Activated T-cell treated with anti-CD3 and anti-CD28 coated beads, Interleukin-2, amount 50 U/mL, for 72 hours (primary cell): Measurements from ENCODE around the gene CTSW. TPM values are rescaled to one million over a fixed set of nuclear protein-coding genes. Genes with fewer than 3 reads are reported as not detected.
"Not testable (repeated sequence)": the region's sequence is repeated elsewhere in the genome, so short reads cannot be mapped to it uniquely, and the experiment has no call there.

Source experiments
- ATAC-seq, 2 donors: fragments of 150-1000 bp; cut with Tn5 transposase; replicated peaks in 1 of 2; 2 replicates each; pipeline ENCODE4 v1.10.0; 2021; ENCODE audit warnings: moderate library complexity in 2 of 2, mild to moderate bottlenecking in 1 of 2
- DNase-seq, 2 donors: peaks; one replicate each; pipeline ENCODE4 v3.0.0; 2021 to 2022; ENCODE audit warnings: mixed read lengths in 1 of 2
- H3K27ac Mint-ChIP-seq: one replicate; pipeline ENCODE4 v1.8.0; 2022; ENCODE audit warnings: mild to moderate bottlenecking, moderate library complexity, mixed read lengths
- H3K27me3 Mint-ChIP-seq: one replicate; pipeline ENCODE4 v1.8.0; 2022; ENCODE audit warnings: low read depth, mixed read lengths
- H3K36me3 Mint-ChIP-seq, 2 donors: one replicate each; pipeline ENCODE4 v1.8.0; 2022; ENCODE audit warnings: mixed read lengths in 2 of 2, mild to moderate bottlenecking in 1 of 2; ENCODE audit not compliant: insufficient read depth in 2 of 2
- H3K4me1 Mint-ChIP-seq: one replicate; pipeline ENCODE4 v1.8.0; 2022; ENCODE audit warnings: low read depth, mixed read lengths
- H3K4me3 Mint-ChIP-seq, 2 donors: one replicate each; pipeline ENCODE4 v1.8.0; 2022; ENCODE audit warnings: mild to moderate bottlenecking in 2 of 2, mixed read lengths in 2 of 2, moderate library complexity in 2 of 2
- H3K9me3 Mint-ChIP-seq, 2 donors: one replicate each; pipeline ENCODE4 v1.8.0; 2022; ENCODE audit warnings: mixed read lengths in 2 of 2
- total RNA-seq, 2 donors: library from RNA; stranded (reverse); gene quantifications; one replicate each; pipeline ENCODE4 v1.2.3, GENCODE V29; 2022

Gene CTSW
- total RNA-seq = 10 to 100 TPM; 16.8 to 27.8 TPM

DNA sequence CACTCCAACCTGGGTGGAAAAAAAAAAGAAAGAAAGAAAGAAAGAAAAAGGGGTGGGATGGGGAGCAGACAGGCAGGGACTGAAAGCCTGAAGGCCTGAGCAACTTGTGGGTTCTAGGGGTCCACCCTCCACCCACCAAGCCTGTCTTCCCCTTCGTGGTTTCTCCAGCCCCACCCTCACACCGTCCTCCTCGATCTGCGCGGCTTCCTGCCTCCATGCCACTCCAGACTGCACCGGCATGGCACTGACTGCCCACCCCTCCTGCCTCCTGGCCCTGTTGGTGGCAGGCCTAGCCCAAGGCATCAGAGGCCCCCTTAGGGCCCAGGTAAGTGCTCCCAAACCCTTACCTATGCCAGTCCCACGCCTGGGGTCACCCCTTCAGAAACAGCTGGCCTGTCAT is at the start of gene CTSW:
Gene CTSW (plus strand): TSS at position 221 of the 400 bp plus-strand sequence. CDS start 18 bp downstream, at position 239.
- H3K4me1 Mint-ChIP-seq = peaks cover 34% of the 10 kb centered on the region
- peaks cover 0 to 7% of the 10 kb centered on the region in 2 donors for H3K36me3 Mint-ChIP-seq
- no peak for DNase-seq
- H3K4me3 Mint-ChIP-seq = peak within 1 kb of the TSS; percentile 70 to 71
- peak; percentile 27 to 62 for ATAC-seq
- no peaks in the 10 kb centered on the region for H3K9me3 Mint-ChIP-seq
- H3K27me3 Mint-ChIP-seq = no peaks in the 10 kb centered on the region
- peak within 1 kb of the TSS; percentile 78 for H3K27ac Mint-ChIP-seq

DNA sequence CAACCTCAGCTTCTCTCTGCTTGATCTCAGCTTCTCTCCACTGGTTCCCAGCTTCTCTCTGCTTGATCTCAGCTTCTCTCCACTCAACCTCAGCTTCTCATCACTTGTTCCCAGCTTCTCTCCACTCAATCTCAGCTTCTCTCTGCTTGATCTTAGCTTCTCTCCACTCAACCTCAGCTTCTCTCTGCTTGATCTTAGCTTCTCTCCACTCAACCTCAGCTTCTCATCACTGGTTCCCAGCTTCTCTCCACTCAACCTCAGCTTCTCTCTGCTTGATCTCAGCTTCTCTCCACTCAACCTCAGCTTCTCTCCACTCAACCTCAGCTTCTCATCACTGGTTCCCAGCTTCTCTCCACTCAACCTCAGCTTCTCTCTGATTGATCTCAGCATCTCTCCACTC is 47.4 kb upstream of the CTSW start:
- DNase-seq, H3K36me3 Mint-ChIP-seq, H3K9me3 Mint-ChIP-seq, H3K4me3 Mint-ChIP-seq, ATAC-seq: not testable (repeated sequence)
- H3K4me1 Mint-ChIP-seq = peaks cover 30% of the 10 kb centered on the region
- H3K27me3 Mint-ChIP-seq = peaks cover 17% of the 10 kb centered on the region
- peak overlapping the region; percentile 16 for H3K27ac Mint-ChIP-seq

- Mint-ChIP-seq H3K27me3 (peaks cover 17% of the 10 kb centered on the region), H3K36me3 (peaks cover 5 to 7% of the 10 kb centered on the region in 2 donors), H3K4me3 (no peak within 1 kb of the TSS), H3K4me1 (peaks cover 21% of the 10 kb centered on the region), H3K9me3 (peaks cover 6% of the 10 kb centered on the region in 2 donors), H3K27ac (peak within 1 kb of the TSS; percentile 52)
- peak; percentile 99 to 100 for ATAC-seq
- peak; percentile 97 to 98 for DNase-seq
These were observed 46.2 kb upstream of the CTSW start, which contains the start of gene SNX32 for GRCh38 chr11:65833297-65834030. Gene SNX32 (plus strand): TSS chr11:65833963. CDS start chr11:65834066, 103 bp downstream.

- Mint-ChIP-seq H3K27ac (no peak overlapping the region), H3K9me3 (peaks cover 6% of the 10 kb centered on the region in 2 donors), H3K4me1 (peaks cover 21% of the 10 kb centered on the region), H3K4me3 (no peak overlapping the region), H3K27me3 (peaks cover 17% of the 10 kb centered on the region), H3K36me3 (peaks cover 5 to 7% of the 10 kb centered on the region in 2 donors)
- ATAC-seq = no peak
- no peak for DNase-seq
These were observed 45.4 kb upstream of the CTSW start for GRCh38 chr11:65834202-65834601.

DNA sequence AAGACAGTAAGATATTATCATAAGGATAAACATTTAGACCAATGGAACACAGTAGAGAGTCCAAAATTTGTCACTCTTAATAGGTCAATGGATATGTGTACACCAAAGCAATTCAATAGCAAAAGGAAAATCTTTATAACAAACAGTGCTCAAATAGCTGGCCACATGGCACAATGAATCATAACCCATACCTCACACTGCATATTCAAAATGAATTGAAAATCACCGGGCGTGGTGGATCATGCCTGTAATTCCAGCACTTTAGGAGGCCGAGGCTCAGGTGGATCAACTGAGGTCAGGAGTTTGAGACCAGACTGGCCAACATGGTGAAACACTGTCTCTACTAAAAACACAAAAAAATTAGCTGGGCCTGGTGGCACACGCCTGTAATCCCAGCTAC is 37.5 kb upstream of the CTSW start:
- no peaks in the 10 kb centered on the region for H3K4me1 Mint-ChIP-seq
- no peaks in the 10 kb centered on the region for H3K27me3 Mint-ChIP-seq
- ATAC-seq = no peak
- DNase-seq = no peak
- H3K9me3 Mint-ChIP-seq = no peaks in the 10 kb centered on the region
- H3K27ac Mint-ChIP-seq = no peak overlapping the region
- H3K36me3 Mint-ChIP-seq = no peaks in the 10 kb centered on the region
- H3K4me3 Mint-ChIP-seq = no peak overlapping the region

DNA sequence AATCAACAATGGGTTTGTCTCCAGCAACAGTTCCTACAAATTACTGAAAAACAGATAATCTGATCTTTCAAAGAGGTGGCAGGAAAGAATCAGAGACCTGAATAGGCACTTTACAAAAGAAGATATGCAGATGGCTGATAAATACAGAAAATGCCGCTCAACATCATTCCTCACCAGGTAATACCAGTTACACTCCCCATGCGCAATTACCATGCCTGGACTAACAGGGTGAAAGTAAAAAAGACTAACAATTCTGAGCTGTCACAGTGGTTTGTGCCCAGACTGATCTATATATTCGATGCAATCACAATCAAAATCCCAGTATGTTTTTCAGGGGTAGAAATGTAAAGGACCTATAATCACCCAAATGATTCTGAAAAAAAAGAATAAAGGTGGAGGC is 35.8 kb upstream of the CTSW start:
- no peaks in the 10 kb centered on the region for H3K9me3 Mint-ChIP-seq
- no peaks in the 10 kb centered on the region for H3K36me3 Mint-ChIP-seq
- no peaks in the 10 kb centered on the region for H3K27me3 Mint-ChIP-seq
- DNase-seq (no peak), ATAC-seq (no peak)
- H3K4me3 Mint-ChIP-seq = no peak overlapping the region
- no peaks in the 10 kb centered on the region for H3K4me1 Mint-ChIP-seq
- no peak overlapping the region for H3K27ac Mint-ChIP-seq

DNA sequence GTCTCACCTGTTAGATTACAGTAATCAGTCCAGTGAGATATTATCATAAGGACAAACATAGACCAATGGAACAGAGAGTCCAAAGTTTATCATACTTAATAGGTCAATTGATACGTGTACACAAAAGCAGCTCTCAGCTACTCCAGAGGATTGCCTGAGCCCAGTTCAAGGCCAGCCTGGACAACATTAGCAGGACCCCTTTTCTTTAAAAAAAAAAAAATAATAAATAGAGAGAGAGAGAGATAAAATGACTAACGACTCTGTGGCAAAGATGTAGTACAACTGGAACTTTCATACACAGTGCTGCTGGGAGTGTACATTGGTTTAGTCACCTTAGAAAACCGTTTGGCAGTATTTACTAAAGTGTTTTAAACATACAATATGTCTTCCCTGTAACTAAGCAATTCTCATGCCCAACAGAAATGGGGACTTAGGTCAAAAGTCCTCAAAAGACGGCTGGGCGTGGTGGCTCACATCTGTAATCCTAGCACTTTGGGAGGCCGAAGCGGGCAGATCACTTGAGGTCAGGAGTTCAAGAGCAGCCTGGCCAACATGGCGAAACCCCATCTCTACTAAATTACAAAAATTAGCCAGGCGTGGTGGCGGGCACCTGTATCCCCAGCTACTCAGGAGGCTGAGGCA is 35.3 kb upstream of the CTSW start:
- no peaks in the 10 kb centered on the region for H3K4me1 Mint-ChIP-seq
- no peak overlapping the region for H3K4me3 Mint-ChIP-seq

GRCh38 chr11:65847746-65848145 is 31.9 kb upstream of the CTSW start:
- no peak for ATAC-seq
- DNase-seq = no peak
- H3K27me3 Mint-ChIP-seq = no peaks in the 10 kb centered on the region
- H3K27ac Mint-ChIP-seq = peak overlapping the region; percentile 28
- H3K36me3 Mint-ChIP-seq = peaks cover 0 to 9% of the 10 kb centered on the region in 2 donors
- no peaks in the 10 kb centered on the region for H3K4me1 Mint-ChIP-seq
- H3K4me3 Mint-ChIP-seq = no peak overlapping the region
- no peaks in the 10 kb centered on the region for H3K9me3 Mint-ChIP-seq

More for the DNA sequence above, 35.3 kb upstream of the CTSW start:
- Mint-ChIP-seq H3K27ac (no peak overlapping the region), H3K36me3 (no peaks in the 10 kb centered on the region), H3K27me3 (no peaks in the 10 kb centered on the region), H3K9me3 (no peaks in the 10 kb centered on the region)
- no peak for ATAC-seq
- no peak for DNase-seq

DNA sequence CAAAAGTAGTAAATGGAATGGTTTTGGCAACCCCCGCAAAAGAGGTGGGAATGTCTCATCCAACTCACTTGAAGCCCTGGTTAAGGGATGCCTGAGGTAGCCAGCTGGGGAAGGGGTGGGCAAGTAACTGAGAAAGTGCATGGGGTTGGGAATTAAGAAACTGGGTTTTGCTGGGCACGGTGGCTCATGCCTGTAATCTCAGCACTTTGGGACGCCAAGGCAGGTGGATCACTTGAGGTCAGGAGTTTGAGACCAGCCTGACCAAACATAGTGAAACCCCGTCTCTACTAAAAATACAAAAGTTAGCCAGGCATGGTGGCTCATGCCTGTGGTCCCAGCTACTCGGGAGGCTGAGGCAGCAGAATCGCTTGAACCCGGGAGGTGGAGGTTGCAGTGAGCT is 30.9 kb upstream of the CTSW start:
- peaks cover 3 to 14% of the 10 kb centered on the region in 2 donors for H3K36me3 Mint-ChIP-seq
- H3K4me1 Mint-ChIP-seq, DNase-seq, H3K4me3 Mint-ChIP-seq, ATAC-seq, H3K9me3 Mint-ChIP-seq, H3K27ac Mint-ChIP-seq, H3K27me3 Mint-ChIP-seq: not testable (repeated sequence)

DNA sequence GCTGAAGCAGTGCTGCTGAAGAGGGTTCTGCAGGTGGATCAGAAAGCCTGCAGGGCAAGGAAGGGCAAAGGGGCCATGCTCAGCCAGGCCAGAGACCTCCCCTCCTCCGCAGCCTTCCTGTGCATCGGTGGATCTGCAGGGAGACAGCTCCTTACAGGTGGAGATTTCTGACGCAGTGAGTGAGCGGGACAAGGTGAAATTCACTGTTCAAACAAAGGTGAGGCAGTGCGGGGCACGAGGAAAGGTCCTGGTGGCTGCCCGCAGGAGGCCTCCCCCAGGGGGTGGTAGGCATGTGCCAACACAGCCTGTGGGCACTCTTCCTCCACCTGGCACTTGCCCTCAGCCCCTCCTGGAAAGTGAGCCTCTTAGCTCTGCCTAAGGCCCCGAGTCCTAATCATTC is 30.3 kb upstream of the CTSW start:
- Mint-ChIP-seq H3K4me3 (no peak overlapping the region), H3K4me1 (peaks cover 12% of the 10 kb centered on the region), H3K27me3 (no peaks in the 10 kb centered on the region), H3K27ac (no peak overlapping the region), H3K9me3 (no peaks in the 10 kb centered on the region), H3K36me3 (peaks cover 8 to 20% of the 10 kb centered on the region in 2 donors)
- no peak for DNase-seq
- peak; percentile 12 to 18 for ATAC-seq

DNA sequence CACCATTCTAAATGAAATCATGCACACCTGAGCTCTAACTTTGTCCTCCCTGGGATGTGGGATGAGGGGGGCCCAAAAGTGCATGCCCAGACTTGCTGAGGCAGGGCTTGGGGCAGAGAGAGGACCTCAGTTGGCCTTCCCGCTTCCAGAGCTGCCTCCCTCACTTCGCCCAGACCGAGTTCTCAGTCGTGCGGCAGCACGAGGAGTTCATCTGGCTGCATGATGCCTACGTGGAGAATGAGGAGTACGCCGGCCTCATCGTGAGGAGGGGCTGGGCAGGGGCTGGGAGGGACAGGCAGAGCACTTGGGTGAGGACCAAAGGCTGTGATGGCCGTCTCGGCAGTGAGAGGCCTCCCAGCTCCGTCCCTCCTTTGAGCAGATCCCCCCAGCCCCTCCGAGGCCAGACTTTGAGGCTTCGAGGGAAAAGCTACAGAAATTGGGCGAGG is 29.8 kb upstream of the CTSW start:
- Mint-ChIP-seq H3K9me3 (no peaks in the 10 kb centered on the region), H3K27ac (no peak overlapping the region), H3K36me3 (peaks cover 11 to 24% of the 10 kb centered on the region in 2 donors), H3K4me1 (peaks cover 17% of the 10 kb centered on the region), H3K4me3 (no peak overlapping the region), H3K27me3 (no peaks in the 10 kb centered on the region)
- peak; percentile 3 to 8 for ATAC-seq
- DNase-seq = no peak

- Mint-ChIP-seq H3K4me1 (peaks cover 23% of the 10 kb centered on the region), H3K4me3 (no peak overlapping the region), H3K27me3 (no peaks in the 10 kb centered on the region), H3K9me3 (no peaks in the 10 kb centered on the region), H3K27ac (no peak overlapping the region), H3K36me3 (peaks cover 14 to 29% of the 10 kb centered on the region in 2 donors)
- DNase-seq (no peak), ATAC-seq (peak; percentile 7 to 18)
These were observed 29.2 kb upstream of the CTSW start for GRCh38 chr11:65850217-65851082.
